Fibroblast of mammary gland (primary cell): ENCODE results near the gene XAB2.

Source experiments
- DNase-seq: peaks from one replicate; pipeline ENCODE4 v3.0.0-alpha.2; 2010; ENCODE audit warnings: low read depth
- H3K4me3 ChIP-seq: 2 replicates; pipeline ENCODE4 v1.5.1; 2011; ENCODE audit warnings: low read depth, mild to moderate bottlenecking, low read length, moderate library complexity; ENCODE audit not compliant: control insufficient read depth
- TF ChIP-seq, protein P1 (sequence below): conservative IDR thresholded peaks from 2 replicates; pipeline ENCODE4 v1.5.1; 2011; ENCODE audit warnings: low read depth, low read length, inconsistent platforms; ENCODE audit not compliant: control insufficient read depth, insufficient read depth

The XAB2 gene

DNA sequence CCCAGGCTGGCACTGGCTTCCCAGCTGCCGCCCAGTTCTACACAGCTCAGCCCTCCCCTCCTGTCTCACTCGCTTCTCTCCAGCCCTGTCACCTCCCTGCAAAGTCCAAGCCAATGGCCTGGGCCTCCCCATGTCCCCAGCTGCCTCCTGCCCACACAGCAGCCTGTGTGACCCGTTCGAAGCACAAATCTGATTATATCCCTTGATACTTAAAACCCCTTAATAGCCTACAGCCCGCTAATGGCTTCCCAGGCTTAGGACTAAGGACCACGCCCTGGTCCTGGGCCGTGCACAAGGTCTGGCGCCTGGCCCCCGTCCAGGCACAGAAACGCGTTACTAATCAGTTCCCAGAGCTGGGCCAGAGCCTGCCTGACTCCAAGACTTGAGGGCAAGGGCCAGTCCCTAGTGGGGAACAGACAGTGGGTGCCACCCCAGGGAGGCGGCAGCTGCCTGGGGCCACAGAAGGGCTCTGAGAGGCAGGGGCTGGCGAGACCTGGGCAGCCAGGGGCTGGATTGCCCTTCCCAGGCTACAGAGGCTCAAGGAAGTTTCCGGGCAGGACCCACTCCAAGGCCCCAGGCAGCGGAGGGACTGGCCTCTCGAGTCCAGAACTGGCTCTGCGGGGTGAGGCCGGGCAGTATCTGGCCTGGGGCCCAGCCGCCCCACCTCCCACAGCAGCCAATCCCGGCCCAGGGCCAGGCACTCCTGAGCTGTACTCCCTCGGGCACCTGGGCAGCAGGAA, 10.4 kb downstream of the XAB2 start:
- no peak overlapping the region for H3K4me3 ChIP-seq
- TF ChIP-seq, protein P1, sequence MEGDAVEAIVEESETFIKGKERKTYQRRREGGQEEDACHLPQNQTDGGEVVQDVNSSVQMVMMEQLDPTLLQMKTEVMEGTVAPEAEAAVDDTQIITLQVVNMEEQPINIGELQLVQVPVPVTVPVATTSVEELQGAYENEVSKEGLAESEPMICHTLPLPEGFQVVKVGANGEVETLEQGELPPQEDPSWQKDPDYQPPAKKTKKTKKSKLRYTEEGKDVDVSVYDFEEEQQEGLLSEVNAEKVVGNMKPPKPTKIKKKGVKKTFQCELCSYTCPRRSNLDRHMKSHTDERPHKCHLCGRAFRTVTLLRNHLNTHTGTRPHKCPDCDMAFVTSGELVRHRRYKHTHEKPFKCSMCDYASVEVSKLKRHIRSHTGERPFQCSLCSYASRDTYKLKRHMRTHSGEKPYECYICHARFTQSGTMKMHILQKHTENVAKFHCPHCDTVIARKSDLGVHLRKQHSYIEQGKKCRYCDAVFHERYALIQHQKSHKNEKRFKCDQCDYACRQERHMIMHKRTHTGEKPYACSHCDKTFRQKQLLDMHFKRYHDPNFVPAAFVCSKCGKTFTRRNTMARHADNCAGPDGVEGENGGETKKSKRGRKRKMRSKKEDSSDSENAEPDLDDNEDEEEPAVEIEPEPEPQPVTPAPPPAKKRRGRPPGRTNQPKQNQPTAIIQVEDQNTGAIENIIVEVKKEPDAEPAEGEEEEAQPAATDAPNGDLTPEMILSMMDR: no peak
- DNase-seq: no peak

GRCh38 chr19:7618348-7618747, 11.0 kb downstream of the XAB2 start:
- DNase-seq: no peak
- H3K4me3 ChIP-seq: no peak overlapping the region

GRCh38 chr19:7617735-7618134, 11.6 kb downstream of the XAB2 start:
- TF ChIP-seq, protein P1: no peak
- DNase-seq: no peak
- no peak overlapping the region for H3K4me3 ChIP-seq

More at GRCh38 chr19:7618348-7618747, 11.0 kb downstream of the XAB2 start:
- TF ChIP-seq, protein P1: no peak

DNA sequence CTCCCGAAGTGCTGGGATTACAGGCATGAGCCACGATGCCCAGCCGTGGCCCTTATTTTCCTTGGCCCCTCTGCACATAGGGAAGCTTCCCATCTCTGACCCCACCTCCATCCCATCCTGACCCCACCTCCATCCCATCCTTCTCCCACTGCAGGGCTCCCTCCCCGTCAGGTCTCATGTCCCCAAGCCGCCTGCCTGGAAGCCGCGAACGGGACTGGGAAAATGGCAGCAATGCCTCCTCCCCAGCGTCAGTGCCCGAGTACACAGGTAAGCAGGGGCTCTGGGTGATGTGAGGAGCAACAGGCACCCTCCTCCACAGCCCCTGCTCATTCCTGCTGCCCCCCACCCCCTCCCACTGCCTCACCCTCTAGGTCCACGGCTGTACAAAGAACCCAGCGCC, 12.2 kb downstream of the XAB2 start:
- no peak overlapping the region for H3K4me3 ChIP-seq
- TF ChIP-seq, protein P1: no peak
- no peak for DNase-seq

- TF ChIP-seq, protein P1: no peak
- no peak overlapping the region for H3K4me3 ChIP-seq
- no peak for DNase-seq
These were observed 14.2 kb downstream of the XAB2 start for GRCh38 chr19:7614859-7615741.

DNA sequence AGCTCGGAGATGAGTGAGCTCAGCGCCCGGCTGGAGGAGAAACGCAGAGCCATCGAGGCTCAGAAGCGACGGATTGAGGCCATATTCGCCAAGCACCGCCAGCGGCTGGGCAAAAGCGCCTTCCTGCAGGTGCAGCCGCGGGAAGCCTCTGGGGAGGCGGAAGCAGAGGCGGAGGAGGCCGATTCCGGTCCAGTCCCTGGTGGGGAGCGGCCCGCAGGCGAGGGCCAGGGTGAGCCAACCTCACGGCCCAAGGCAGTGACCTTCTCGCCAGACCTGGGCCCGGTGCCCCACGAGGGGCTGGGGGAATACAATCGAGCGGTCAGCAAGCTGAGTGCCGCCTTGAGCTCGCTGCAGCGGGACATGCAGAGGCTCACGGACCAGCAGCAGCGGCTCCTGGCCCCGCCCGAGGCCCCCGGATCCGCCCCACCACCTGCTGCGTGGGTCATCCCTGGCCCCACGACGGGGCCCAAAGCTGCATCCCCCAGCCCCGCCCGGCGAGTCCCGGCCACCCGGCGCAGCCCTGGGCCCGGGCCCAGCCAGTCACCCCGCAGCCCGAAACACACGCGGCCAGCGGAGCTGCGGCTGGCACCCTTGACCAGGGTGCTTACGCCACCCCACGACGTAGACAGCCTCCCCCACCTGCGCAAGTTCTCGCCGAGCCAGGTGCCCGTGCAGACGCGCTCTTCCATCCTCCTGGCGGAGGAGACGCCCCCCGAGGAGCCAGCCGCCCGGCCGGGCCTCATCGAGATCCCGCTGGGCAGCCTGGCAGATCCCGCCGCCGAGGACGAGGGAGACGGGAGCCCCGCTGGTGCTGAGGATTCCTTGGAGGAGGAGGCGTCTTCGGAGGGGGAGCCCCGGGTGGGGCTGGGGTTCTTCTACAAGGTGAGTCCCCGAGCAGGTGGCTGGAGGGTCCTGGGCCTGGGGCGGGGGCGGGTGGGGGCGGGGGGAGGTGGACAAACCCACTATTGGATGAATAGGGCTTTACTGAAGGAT, 16.8 kb downstream of the XAB2 start:
- no peak overlapping the region for H3K4me3 ChIP-seq
- DNase-seq: no peak
- TF ChIP-seq, protein P1: no peak
